HG03097 (cell line): ENCODE measurements around the gene SCYGR2.
A peak's percentile ranks its signal among the peaks of the same experiment; 100 is the strongest.

Source experiments
- ATAC-seq: cut with Tn5 transposase; IDR thresholded peaks from one replicate; pipeline ENCODE4 v1.9.1; 2021; ENCODE audit not compliant: unreplicated experiment, low FRiP score

The SCYGR2 gene

DNA sequence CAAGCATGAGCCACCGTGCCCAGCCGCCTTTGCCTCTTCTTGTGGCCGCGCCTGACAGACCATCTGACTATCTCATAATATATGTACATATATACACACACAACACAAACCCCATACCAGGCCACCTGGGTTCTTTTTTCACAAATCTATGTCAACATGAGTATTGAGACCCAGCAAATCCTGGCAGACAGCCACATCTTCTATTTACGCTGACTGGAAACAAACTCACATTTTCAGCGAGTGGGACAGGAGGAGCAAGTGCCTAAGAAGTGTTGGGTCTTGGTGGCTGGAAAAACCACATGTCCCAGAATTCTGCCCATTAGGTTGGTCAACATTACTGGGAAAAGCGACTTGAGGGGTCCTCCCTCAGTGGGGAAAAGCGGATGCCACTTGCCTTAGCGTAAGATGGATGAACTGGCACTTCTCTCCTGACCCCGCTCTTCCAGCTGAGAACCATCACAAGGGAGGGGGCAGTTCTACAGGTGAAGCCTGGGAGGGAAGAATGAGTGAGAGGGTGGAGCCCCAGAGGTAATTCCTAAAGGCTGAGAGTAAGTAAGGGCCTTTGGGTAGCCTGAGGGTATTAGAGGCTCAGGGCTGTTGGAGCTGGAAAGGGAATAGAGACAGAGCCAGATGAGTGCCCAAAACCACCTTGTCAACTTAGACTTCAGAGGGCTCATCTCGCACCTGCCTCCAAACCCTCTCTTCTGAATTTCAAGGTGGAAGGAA lies 14.0 kb downstream of the SCYGR2 start:
- ATAC-seq = no peak

DNA sequence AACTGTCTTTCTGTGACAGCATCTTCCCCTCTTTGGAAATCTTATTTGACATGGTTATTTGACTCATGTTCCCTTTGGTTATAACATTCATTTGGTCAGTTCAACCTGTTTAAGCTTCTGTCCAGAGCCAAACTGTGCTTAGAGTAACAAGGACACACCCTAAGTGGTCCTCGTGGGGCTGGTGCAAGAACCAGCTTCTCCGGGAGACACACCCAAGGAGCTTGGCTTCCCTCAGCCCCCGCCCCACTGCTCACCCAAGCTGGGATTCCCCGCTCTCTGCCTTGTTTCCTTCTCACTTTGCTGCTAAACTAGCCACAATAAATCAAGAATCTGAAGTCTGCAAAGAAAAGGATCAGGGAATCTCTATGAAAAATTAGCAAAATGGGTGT lies 14.6 kb downstream of the SCYGR2 start:
- ATAC-seq = no peak

DNA sequence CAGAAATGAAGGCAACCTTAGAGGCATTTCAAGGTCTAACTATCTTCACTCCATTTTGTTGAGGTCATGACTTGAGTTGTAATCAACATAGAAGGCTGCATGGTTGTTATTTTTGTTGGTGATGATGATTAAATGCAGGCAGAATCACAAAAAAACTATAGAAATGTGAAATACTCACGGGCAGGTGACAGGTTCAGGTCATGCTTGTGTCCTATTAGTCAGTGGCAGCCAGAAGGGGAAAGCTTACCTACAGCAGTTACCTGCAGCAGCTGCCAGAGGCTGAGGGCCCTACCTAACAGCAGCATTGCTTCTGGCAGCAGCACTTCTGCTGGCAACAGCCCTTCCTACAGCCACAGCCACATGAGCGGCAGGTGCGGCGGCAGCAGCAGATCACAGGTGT lies 15.6 kb downstream of the SCYGR2 start:
- ATAC-seq = no peak

DNA sequence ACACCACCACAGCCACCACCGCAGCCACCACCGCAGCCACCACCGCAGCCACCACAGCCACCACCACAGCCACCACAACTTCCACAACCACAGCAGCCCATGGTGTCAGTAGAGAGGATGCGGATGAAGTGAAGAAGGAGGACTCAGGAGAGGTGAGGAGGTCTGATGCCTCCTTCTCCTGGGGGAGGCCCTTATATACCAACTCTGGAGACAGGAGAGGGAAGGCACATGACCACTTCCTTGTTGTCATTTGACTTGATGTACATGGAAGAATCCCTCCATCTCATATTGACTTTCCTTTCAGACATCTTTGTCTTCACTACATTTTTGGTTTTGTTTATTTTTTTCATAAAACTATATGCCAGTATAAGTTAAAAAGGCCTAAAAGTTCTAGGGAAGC lies 16.0 kb downstream of the SCYGR2 start, which contains the start of gene SCYGR3:
SCYGR3 (minus strand) TSS at position 101 of the 400 bp plus-strand sequence; CDS start at position 101, 0 bp downstream.
- no peak for ATAC-seq

DNA sequence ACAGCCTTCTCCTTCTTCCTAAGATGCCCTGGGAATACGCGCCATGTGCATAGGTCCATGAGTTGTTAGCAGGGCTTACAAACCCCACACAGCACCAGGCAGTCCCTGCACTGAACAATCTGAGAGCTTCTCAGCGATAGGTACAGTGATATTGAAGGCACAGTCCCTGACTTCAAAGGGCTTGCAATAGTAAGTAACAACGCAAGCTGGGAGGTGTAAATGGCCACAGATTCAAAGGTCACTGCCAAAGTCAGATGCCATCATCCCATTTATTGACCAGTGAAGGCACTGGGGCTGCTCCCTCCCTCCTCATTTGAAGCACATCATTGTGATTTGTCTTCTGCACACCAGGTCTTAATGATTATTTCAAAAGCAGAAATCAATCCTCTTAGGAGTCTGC lies 16.5 kb downstream of the SCYGR2 start:
- no peak for ATAC-seq

DNA sequence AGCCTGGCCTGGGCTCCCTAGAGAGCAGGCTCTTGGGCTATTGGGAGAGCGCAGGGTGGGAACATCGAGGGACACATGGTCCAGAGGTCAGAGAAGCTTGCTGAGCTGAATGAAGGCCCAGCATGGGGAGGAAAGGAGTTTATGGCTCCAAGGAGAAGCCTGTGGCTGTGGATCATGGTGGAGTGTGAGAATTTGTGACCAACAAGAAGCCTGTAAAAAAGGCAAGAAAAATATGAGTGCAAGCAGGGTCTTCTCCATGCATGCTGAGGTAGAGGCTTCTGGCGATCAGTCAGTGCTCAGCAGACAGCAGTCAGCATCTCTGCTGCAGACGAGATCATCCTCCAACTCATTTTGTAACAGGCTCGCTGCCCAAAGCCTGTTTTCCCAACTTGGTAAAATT lies 17.2 kb downstream of the SCYGR2 start:
- ATAC-seq = no peak

DNA sequence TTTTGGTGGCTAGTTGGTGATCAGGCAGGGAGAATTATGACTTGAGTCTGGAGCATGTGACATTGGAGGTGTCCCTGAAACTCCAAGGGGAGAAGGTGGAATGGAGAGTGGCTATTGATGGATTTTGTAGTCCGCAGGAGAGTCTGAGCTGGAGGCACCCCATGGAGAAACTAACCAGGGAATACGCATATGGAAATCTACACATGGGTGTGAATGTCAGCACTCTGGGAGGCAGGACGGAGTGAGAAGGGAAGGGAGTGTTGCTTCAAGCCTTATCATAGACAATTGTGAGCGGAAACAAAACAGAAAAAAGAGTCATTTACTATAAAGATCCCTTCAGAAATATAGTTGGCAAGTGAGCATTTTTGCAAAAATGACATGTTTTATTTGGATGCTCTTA lies 17.9 kb downstream of the SCYGR2 start:
- ATAC-seq = no peak

DNA sequence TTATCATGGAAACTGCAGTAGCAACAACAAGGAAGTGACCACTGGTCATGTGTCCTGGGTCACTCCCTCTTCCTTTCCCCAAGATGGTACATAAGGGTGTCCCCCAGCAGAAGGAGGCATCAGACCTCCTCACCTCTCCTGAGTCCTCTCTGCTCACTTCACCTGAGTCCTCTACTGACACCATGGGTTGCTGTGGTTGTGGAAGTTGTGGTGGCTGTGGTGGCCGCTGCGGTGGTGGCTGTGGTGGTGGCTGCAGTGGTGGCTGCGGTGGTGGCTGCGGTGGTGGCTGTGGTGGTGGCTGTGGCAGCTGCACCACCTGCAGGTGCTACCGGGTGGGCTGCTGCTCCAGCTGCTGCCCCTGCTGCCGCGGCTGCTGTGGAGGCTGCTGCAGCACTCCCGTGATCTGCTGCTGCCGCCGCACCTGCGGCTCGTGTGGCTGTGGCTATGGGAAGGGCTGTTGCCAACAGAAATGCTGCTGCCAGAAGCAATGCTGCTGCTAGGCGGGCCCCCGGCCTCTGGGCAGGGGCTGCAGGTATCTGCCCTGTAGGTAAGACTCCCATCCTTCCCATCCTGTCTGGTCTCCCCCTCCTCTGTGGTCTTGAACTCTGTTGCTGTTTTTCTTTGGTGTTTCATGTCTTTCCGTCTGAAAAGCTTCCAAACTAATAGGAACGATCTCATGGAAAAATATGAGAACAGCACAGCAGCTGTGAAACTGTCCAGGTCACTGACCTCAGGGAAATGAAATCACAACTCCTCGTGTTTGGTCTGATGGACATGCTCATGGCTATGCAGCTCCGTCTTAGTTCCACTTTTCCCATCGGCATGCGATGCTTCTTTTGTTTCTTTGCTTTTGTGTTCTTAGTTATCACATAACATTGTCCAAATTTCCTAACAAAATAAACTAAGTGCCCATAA lies 18.9 kb downstream of the SCYGR2 start, which contains the start of gene SCYGR4:
SCYGR4 (plus strand) TSS at position 183 of the 915 bp plus-strand sequence; CDS start at position 183, 0 bp downstream.
- no peak for ATAC-seq

DNA sequence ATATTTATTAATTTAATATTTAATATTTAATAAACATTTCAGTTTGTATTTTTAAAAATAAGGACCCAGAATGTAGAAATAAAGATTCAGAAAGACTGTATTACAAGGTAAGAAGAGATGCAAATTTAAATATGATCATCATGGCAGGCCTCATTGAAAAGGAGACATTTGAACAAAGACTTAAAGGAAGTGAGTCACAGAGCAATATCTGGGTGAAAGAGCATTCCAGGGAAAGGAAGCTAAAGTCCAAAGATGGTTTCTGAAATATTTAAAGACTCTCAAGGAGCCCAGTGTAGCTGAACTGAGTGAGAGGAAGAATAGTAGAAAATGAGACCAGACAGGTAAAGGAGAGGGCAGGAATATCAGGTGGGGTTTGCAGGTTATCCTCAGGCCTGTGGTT lies 24.5 kb downstream of the SCYGR2 start:
- no peak for ATAC-seq

DNA sequence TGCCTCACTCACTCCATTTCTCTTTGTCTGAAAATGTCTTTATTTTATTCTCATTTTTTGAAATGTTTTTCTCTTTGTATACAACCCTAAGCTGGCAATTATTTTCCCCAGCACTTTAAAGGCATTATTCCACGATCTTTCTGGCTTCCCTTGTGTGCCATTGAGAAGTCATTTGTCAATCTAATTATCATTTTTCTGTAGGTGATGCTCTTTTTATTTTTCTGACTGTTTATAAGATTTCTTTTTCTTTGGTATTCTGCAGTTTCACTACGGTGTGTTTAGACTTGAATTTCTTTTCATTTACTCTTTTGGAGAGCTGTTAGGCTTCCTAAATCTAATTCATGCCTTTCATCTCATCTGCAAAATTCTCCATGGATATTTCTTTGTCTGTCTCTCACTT lies 26.7 kb downstream of the SCYGR2 start:
- no peak for ATAC-seq

DNA sequence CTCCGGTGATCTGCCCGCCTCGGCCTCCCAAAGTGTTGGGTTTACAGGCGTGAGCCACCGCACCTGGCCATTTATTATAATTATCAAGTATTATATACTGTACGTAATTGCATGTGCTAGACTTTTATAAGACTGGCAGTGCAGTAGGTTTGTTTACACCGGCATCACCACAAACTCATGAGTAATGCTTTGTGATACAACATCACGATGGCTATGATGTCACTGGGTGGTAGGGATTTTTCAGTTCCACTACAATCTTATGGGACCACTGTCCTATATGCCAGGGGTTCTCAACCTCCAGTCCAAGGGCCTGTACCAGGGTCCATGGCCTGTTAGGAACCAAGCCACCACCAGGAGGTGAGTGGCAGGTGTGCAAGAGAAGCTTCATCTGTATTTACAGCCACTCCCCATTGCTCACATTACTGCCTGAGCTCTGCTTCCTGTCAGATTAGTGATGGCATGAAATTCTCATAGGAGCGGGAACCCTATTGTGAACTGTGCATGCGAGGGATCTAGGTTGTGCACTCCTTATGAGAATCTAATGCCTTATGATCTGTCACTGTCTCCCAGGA lies 28.0 kb downstream of the SCYGR2 start:
- ATAC-seq = no peak

DNA sequence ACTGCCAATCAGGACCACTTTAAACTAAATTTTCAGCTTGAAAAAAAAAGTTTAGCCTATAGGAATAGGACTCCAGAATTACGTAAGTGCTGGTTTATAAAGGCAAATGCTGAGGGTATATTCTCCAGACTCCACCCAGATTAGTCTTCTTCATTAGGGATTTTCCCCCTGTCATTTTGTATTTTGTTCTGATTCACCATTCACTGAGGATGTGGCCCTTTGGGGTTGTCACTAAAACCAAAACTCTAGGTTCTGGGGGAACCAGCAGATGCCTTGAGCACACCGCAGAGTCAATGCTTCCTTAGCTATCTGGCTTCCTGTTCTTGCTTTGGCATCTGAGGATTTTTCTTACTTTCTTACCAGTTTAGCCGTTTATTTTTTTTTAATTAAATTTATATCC lies 29.1 kb downstream of the SCYGR2 start:
- ATAC-seq = peak; percentile 89

DNA sequence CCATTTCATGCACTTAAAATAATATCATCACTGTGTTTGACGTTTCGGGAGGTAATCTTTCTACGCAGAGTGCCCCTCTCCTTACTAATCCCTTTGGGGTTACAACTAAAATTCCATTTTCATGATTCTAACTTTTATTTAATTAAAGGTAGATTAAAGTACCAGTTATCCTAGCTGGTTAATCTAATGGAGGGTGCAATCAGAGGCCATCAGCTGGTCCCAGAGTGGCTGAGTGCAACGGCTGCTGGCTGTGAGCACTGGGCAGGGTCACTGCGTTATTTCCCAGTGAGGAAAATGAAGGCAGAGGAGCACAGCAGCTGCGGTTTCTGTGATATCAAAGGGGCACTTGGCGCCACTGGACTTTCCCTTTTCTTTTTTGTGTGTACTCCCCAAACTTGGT lies 30.7 kb downstream of the SCYGR2 start:
- no peak for ATAC-seq

DNA sequence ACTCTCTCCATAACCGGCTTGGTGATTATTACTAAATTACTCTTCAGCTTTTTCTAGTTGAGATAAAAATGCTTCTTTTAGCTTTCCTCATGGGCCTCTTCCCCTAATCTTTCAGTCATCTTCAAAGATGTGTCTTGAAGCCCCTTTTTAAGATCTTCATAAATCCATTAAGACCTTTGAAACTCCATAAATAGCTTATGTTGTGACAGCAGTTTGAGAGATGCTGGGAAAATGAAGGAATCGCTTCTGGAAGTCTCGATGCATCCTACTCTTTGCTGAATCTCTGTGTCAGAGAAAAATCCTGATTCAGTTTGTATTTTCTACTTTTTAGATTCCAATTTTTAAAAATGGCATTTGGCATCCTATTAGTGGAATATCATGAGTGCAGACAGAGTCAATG lies 31.6 kb downstream of the SCYGR2 start:
- ATAC-seq = no peak

DNA sequence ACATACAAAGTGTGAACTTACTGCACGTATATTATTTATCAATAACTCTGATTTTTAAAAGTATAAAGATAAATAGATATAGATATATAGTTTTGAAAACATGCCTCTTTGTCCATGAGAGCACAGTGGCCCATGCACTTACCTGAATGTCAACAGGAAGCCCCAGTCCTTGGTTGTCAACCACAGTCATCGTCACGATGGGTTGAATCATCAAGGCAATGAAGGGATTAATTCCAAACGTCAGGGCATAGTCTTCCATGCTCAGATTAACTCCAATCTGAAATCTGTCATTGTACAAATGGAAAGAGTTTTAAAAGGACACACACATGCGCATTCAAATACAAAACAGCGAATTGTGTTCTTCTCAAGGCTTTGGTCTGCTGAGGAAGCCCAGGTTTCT lies 34.1 kb downstream of the SCYGR2 start:
- ATAC-seq = no peak

DNA sequence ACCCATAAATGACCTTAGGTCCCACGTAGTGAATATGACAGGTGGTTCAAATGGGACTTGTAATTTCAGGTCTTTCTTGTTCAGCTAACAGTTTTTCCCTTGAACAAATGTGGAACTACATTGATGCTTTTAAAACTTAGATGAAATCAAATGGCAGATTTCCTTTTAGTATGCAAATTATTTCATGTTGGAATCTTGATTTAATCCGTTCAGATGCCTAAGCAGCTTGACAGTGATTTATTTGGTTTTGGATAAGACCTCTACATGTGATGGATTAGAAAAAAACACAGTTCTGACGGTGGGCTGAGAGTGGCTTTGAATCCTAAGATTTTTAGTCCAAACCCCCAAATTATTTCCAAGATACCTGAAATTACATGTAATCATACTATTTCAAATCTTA lies 35.5 kb downstream of the SCYGR2 start:
- ATAC-seq = no peak

DNA sequence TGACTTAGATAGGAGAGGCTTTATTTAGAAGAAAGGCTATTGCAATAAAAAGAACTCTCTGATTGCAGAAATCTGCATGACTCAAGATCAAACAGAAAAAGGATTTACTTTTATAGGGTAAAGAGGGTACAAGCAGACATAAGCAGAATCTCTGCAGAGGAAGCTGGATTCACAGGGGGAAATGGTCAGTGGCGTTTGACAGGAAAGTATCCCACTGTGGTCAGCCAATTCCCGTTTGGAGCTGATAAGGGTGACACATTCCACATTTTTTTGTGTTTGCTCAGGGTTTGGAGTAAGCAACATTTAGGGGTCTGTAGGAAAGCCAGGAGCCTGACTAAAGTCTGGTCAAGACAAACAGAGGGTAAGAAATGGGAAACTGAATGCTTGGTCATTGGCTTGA lies 44.0 kb downstream of the SCYGR2 start:
- ATAC-seq = no peak

DNA sequence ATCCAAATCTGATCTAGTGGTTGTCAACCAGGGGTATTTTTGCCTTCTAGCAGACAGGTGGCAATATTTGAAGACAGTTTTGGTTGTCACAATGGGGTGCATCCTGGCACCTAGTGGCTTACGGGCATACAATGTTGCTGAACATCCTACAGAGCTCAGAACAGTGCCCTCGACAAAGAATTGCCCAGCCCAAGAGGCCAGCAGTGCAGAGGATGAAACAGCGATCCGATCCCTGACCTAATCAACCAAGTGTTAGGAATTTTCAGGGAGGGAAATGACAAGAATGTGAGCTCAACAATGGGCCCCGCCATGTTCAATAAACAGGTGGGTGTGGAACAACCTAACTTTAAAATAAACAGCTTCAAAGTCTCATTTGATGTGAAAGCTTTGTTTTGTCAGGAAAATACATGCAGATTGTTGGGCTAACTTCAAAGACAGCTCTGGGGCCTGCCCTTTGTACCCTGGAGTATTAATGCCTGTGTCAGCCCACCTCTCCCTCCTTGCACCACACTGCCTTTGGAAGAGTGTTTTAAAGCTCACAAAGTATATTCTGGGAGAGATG lies 45.4 kb downstream of the SCYGR2 start:
- ATAC-seq = no peak
